Kidney (tissue), 14 donors: Measurements from ENCODE around the gene PIP5K1C. TPM values are rescaled to one million over a fixed set of nuclear protein-coding genes. Genes with fewer than 3 reads are reported as not detected.

ENCODE experiments used
- DNase-seq, 5 donors: peaks; one replicate each; pipeline ENCODE4 v3.0.0-alpha.2; 2013 to 2020
- FAIRE-seq: peaks from 2 replicates; lab custom pipeline; 2012; peaks lifted over from hg19 to GRCh38; lab: Jason Lieb, UNC
- H3K27ac ChIP-seq, 2 donors: one replicate each; pipeline ENCODE4 v1.7.0; 2013; ENCODE audit warnings: low read depth in 2 of 2, low read length in 2 of 2, inconsistent platforms in 1 of 2
- H3K27me3 ChIP-seq: one replicate; pipeline ENCODE4 v1.7.1; 2013; ENCODE audit warnings: low read length, inconsistent platforms; ENCODE audit not compliant: control insufficient read depth, insufficient read depth
- H3K36me3 ChIP-seq, 3 donors: one replicate each; pipeline versions ENCODE4 v1.7.0 to v1.7.1; 2013; ENCODE audit warnings: low read length in 3 of 3, control low read depth in 1 of 3, inconsistent platforms in 1 of 3; ENCODE audit not compliant: insufficient read depth in 3 of 3, control insufficient read depth in 2 of 3
- H3K4me1 ChIP-seq, 3 donors: one replicate each; pipeline versions ENCODE4 v1.7.0 to v1.7.1; 2013; ENCODE audit warnings: low read length in 3 of 3, inconsistent platforms in 1 of 3, low read depth in 1 of 3; ENCODE audit not compliant: control insufficient read depth in 2 of 3, insufficient read depth in 2 of 3
- H3K4me3 ChIP-seq, 3 donors: one replicate each; pipeline versions ENCODE4 v1.7.0 to v1.8.1; 2013; ENCODE audit warnings: low read length in 3 of 3, control low read depth in 1 of 3, inconsistent platforms in 1 of 3
- H3K9ac ChIP-seq, 3 donors: one replicate each; pipeline versions ENCODE4 v1.7.0 to v1.7.1; 2013; ENCODE audit warnings: low read length in 3 of 3, control low read depth in 1 of 3, inconsistent platforms in 1 of 3
- H3K9me3 ChIP-seq, 3 donors: one replicate each; pipeline versions ENCODE4 v1.7.0 to v1.7.1; 2013; ENCODE audit warnings: low read length in 3 of 3, control low read depth in 1 of 3, inconsistent platforms in 1 of 3; ENCODE audit not compliant: control insufficient read depth in 2 of 3, insufficient read depth in 1 of 3
- intact Hi-C: fragments of 100-400 bp; cut with DNase I; formaldehyde crosslinking; loops from one replicate; pipeline ENCODE4 v1.11.1; 2022
- polyA plus RNA-seq: library from polyadenylated mRNA; stranded (reverse); fragments of 350-450 nt; fragmentation: Illumina TruSeq; extraction: RNeasy Lipid Tissue Mini Kit (QIAGEN cat#74804); gene quantifications from one replicate; pipeline ENCODE4 v1.2.3, GENCODE V29; 2014; ENCODE audit warnings: low read depth, low replicate concordance; ENCODE audit not compliant: insufficient read depth
- total RNA-seq: library from RNA; stranded (reverse); fragmentation: NEBNext Ultra II Directional; extraction: Animal tissue kit (Norgen Biotek cat#: 25700); gene quantifications from one replicate; pipeline ENCODE4 v1.2.1, GENCODE V29; 2021
- TF ChIP-seq, protein P1 (sequence below): IDR thresholded peaks from 3 replicates; pipeline ENCODE4 v1.5.1; 2012; ENCODE audit warnings: mild to moderate bottlenecking, moderate library complexity, borderline replicate concordance; ENCODE audit not compliant: insufficient read depth; ENCODE audit errors: extremely low read depth
- donor health status: control.
- donor health status: control.
- donor health status: control.
- donor health status: control.
- donor health status: control.
- donor health status: DM: yes; HTN: yes; CAD: no.
- donor health status: Normal renal cell carcinoma (clear cell type).

PIP5K1C gene
- total and polyA plus RNA-seq, 2 donors from 2014 or later, result 11.2 to 35.6 TPM

DNA sequence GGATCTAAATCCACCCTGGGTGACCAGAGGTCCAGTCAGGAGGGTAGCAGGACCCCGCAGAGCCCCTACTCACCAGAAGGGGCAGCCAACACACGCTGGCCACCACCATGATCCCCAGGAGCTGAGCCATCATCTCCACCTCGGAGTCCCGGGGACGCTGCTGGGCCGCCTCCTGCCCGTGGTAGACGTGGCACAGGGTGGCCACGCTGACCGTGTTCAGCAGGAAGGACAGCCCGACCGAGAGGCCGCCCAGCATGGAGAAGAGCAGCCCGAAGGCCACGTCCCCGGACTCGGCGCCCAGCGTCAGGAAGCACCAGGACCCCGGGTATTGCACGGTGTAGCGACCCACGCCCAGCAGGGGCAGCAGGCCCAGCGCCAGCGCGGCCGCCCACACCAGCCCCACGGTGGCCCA, 100.5 kb downstream of the PIP5K1C start:
- TF ChIP-seq, protein P1, sequence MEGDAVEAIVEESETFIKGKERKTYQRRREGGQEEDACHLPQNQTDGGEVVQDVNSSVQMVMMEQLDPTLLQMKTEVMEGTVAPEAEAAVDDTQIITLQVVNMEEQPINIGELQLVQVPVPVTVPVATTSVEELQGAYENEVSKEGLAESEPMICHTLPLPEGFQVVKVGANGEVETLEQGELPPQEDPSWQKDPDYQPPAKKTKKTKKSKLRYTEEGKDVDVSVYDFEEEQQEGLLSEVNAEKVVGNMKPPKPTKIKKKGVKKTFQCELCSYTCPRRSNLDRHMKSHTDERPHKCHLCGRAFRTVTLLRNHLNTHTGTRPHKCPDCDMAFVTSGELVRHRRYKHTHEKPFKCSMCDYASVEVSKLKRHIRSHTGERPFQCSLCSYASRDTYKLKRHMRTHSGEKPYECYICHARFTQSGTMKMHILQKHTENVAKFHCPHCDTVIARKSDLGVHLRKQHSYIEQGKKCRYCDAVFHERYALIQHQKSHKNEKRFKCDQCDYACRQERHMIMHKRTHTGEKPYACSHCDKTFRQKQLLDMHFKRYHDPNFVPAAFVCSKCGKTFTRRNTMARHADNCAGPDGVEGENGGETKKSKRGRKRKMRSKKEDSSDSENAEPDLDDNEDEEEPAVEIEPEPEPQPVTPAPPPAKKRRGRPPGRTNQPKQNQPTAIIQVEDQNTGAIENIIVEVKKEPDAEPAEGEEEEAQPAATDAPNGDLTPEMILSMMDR, result no peak
- H3K27ac ChIP-seq, result no peak overlapping the region
- intact Hi-C loops, result no loop called here
- no peak overlapping the region for H3K9ac ChIP-seq
- peaks cover 0 to 11% (median 8%) of the 10 kb centered on the region in 3 donors for H3K4me1 ChIP-seq
- H3K4me3 ChIP-seq, result no peak overlapping the region
- H3K36me3 ChIP-seq, result no peaks in the 10 kb centered on the region
- no peaks in the 10 kb centered on the region for H3K9me3 ChIP-seq
- no peak for FAIRE-seq
- no peak for DNase-seq
- no peaks in the 10 kb centered on the region for H3K27me3 ChIP-seq

- TF ChIP-seq, protein P1, result no peak
- Histone ChIP-seq H3K27ac (no peak overlapping the region), H3K9me3 (no peaks in the 10 kb centered on the region), H3K4me3 (no peak overlapping the region), H3K9ac (no peak overlapping the region), H3K36me3 (no peaks in the 10 kb centered on the region), H3K4me1 (no peaks in the 10 kb centered on the region), H3K27me3 (no peaks in the 10 kb centered on the region)
- intact Hi-C loops, result no loop called here
- DNase-seq, result no peak
- no peak for FAIRE-seq
Measured at GRCh38 chr19:3595521-3596061, 104.7 kb downstream of the PIP5K1C start.

- TF ChIP-seq, protein P1, result no peak
- Histone ChIP-seq H3K36me3 (no peaks in the 10 kb centered on the region), H3K4me1 (no peaks in the 10 kb centered on the region), H3K27ac (no peak overlapping the region), H3K27me3 (no peaks in the 10 kb centered on the region), H3K9ac (no peak overlapping the region), H3K4me3 (no peak overlapping the region), H3K9me3 (no peaks in the 10 kb centered on the region)
- DNase-seq (no peak), FAIRE-seq (no peak)
- intact Hi-C loops, result no loop called here
Measured at GRCh38 chr19:3593156-3593555, 107.1 kb downstream of the PIP5K1C start.
